Stimulated activated naive CD8-positive, alpha-beta T cell treated with anti-CD3 and anti-CD28 coated beads, Interleukin-15, Interleukin-2, amounts not matched to agents 100 ng/mL and 50 ng/mL, for 24 hours (primary cell): Measurements from ENCODE around the gene SLC16A9.

Source experiments
- H3K27ac Mint-ChIP-seq: one replicate; pipeline ENCODE4 v1.8.0; 2021; ENCODE audit warnings: mild to moderate bottlenecking, mixed read lengths
- H3K27me3 Mint-ChIP-seq: one replicate; pipeline ENCODE4 v1.8.0; 2021; ENCODE audit warnings: mixed read lengths
- H3K36me3 Mint-ChIP-seq: one replicate; pipeline ENCODE4 v1.8.0; 2021; ENCODE audit warnings: low read depth, mixed read lengths
- H3K4me1 Mint-ChIP-seq: one replicate; pipeline ENCODE4 v1.8.0; 2021; ENCODE audit warnings: low read depth, mixed read lengths
- H3K4me3 Mint-ChIP-seq: one replicate; pipeline ENCODE4 v1.8.0; 2021; ENCODE audit warnings: mild to moderate bottlenecking, mixed read lengths
- H3K9me3 Mint-ChIP-seq: one replicate; pipeline ENCODE4 v1.8.0; 2021; ENCODE audit warnings: mixed read lengths

Gene SLC16A9

GRCh38 chr10:59633063-59633462, 76.6 kb downstream of the SLC16A9 start:
- H3K9me3 Mint-ChIP-seq = no peaks in the 10 kb centered on the region
- H3K27me3 Mint-ChIP-seq = peaks cover 3% of the 10 kb centered on the region
- no peaks in the 10 kb centered on the region for H3K4me1 Mint-ChIP-seq
- H3K27ac Mint-ChIP-seq = no peak overlapping the region
- no peaks in the 10 kb centered on the region for H3K36me3 Mint-ChIP-seq
- H3K4me3 Mint-ChIP-seq = no peak overlapping the region

- Mint-ChIP-seq H3K9me3 (no peaks in the 10 kb centered on the region), H3K27me3 (peaks cover 3% of the 10 kb centered on the region), H3K27ac (no peak overlapping the region)
Measured at GRCh38 chr10:59631882-59632807, 77.5 kb downstream of the SLC16A9 start.

GRCh38 chr10:59631237-59631636, 78.4 kb downstream of the SLC16A9 start:
- no peaks in the 10 kb centered on the region for H3K9me3 Mint-ChIP-seq
- no peak overlapping the region for H3K27ac Mint-ChIP-seq
- H3K36me3 Mint-ChIP-seq = no peaks in the 10 kb centered on the region
- H3K4me3 Mint-ChIP-seq = no peak overlapping the region
- peaks cover 3% of the 10 kb centered on the region for H3K27me3 Mint-ChIP-seq
- H3K4me1 Mint-ChIP-seq = no peaks in the 10 kb centered on the region

More at GRCh38 chr10:59631882-59632807, 77.5 kb downstream of the SLC16A9 start:
- H3K4me1 Mint-ChIP-seq = no peaks in the 10 kb centered on the region
- no peaks in the 10 kb centered on the region for H3K36me3 Mint-ChIP-seq
- H3K4me3 Mint-ChIP-seq = no peak overlapping the region

GRCh38 chr10:59628965-59629364, 80.7 kb downstream of the SLC16A9 start:
- Mint-ChIP-seq H3K36me3 (no peaks in the 10 kb centered on the region), H3K4me3 (no peak overlapping the region), H3K4me1 (no peaks in the 10 kb centered on the region), H3K27ac (no peak overlapping the region), H3K9me3 (no peaks in the 10 kb centered on the region), H3K27me3 (no peaks in the 10 kb centered on the region)

GRCh38 chr10:59628456-59628855, 81.2 kb downstream of the SLC16A9 start:
- no peaks in the 10 kb centered on the region for H3K9me3 Mint-ChIP-seq
- no peaks in the 10 kb centered on the region for H3K27me3 Mint-ChIP-seq
- H3K4me1 Mint-ChIP-seq = no peaks in the 10 kb centered on the region
- H3K36me3 Mint-ChIP-seq = no peaks in the 10 kb centered on the region
- no peak overlapping the region for H3K4me3 Mint-ChIP-seq
- H3K27ac Mint-ChIP-seq = no peak overlapping the region

GRCh38 chr10:59627366-59628018, 82.2 kb downstream of the SLC16A9 start:
- Mint-ChIP-seq H3K27ac (no peak overlapping the region), H3K36me3 (no peaks in the 10 kb centered on the region), H3K27me3 (no peaks in the 10 kb centered on the region), H3K9me3 (no peaks in the 10 kb centered on the region), H3K4me3 (no peak overlapping the region), H3K4me1 (no peaks in the 10 kb centered on the region)

GRCh38 chr10:59626523-59626869, 83.2 kb downstream of the SLC16A9 start:
- H3K27me3 Mint-ChIP-seq = no peaks in the 10 kb centered on the region
- H3K4me3 Mint-ChIP-seq = no peak overlapping the region
- no peaks in the 10 kb centered on the region for H3K36me3 Mint-ChIP-seq
- no peaks in the 10 kb centered on the region for H3K9me3 Mint-ChIP-seq
- H3K4me1 Mint-ChIP-seq = no peaks in the 10 kb centered on the region
- no peak overlapping the region for H3K27ac Mint-ChIP-seq

GRCh38 chr10:59625721-59626522, 83.7 kb downstream of the SLC16A9 start:
- Mint-ChIP-seq H3K9me3 (no peaks in the 10 kb centered on the region), H3K4me1 (no peaks in the 10 kb centered on the region), H3K27ac (no peak overlapping the region), H3K27me3 (no peaks in the 10 kb centered on the region), H3K36me3 (no peaks in the 10 kb centered on the region), H3K4me3 (no peak overlapping the region)

- Mint-ChIP-seq H3K27me3 (no peaks in the 10 kb centered on the region), H3K36me3 (no peaks in the 10 kb centered on the region), H3K27ac (no peak overlapping the region), H3K9me3 (no peaks in the 10 kb centered on the region), H3K4me1 (no peaks in the 10 kb centered on the region), H3K4me3 (no peak overlapping the region)
Measured at GRCh38 chr10:59624951-59625350, 84.7 kb downstream of the SLC16A9 start.

GRCh38 chr10:59624136-59624535, 85.5 kb downstream of the SLC16A9 start:
- Mint-ChIP-seq H3K9me3 (no peaks in the 10 kb centered on the region), H3K36me3 (no peaks in the 10 kb centered on the region), H3K4me1 (no peaks in the 10 kb centered on the region), H3K27ac (no peak overlapping the region), H3K27me3 (no peaks in the 10 kb centered on the region), H3K4me3 (no peak overlapping the region)

- H3K27ac Mint-ChIP-seq = no peak overlapping the region
- no peaks in the 10 kb centered on the region for H3K36me3 Mint-ChIP-seq
- H3K27me3 Mint-ChIP-seq = no peaks in the 10 kb centered on the region
- no peak overlapping the region for H3K4me3 Mint-ChIP-seq
- H3K9me3 Mint-ChIP-seq = no peaks in the 10 kb centered on the region
- H3K4me1 Mint-ChIP-seq = no peaks in the 10 kb centered on the region
Measured at GRCh38 chr10:59623133-59624121, 86.2 kb downstream of the SLC16A9 start.

- Mint-ChIP-seq H3K36me3 (no peaks in the 10 kb centered on the region), H3K27ac (no peak overlapping the region), H3K27me3 (no peaks in the 10 kb centered on the region), H3K9me3 (no peaks in the 10 kb centered on the region), H3K4me1 (no peaks in the 10 kb centered on the region), H3K4me3 (no peak overlapping the region)
Measured at GRCh38 chr10:59622320-59623132, 87.1 kb downstream of the SLC16A9 start.

- Mint-ChIP-seq H3K4me3 (no peak overlapping the region), H3K27ac (no peak overlapping the region), H3K36me3 (no peaks in the 10 kb centered on the region), H3K4me1 (no peaks in the 10 kb centered on the region), H3K27me3 (no peaks in the 10 kb centered on the region), H3K9me3 (no peaks in the 10 kb centered on the region)
Measured at GRCh38 chr10:59621771-59622170, 87.9 kb downstream of the SLC16A9 start.
